Prostate gland (tissue), 2 donors: ENCODE results near the gene TMSB4X.

ENCODE experiments used
- POLR2A ChIP-seq: fragments of 450-650 bp; IDR thresholded peaks from one replicate; pipeline ENCODE4 v1.6.1; 2016; ENCODE audit warnings: antibody characterized with exemption, mild to moderate bottlenecking
- TF ChIP-seq, protein P1 (sequence below), 4 experiments: fragments of 200-600 bp in 2 of 4; fragments of 450-650 bp in 2 of 4; sonication (generic) in 2 of 4; IDR thresholded peaks; 1 replicate in 3 of 4; 2 replicates in 1 of 4; pipeline ENCODE4 v1.5.1; 2016 to 2019; ENCODE audit warnings: antibody characterized with exemption in 4 of 4, mild to moderate bottlenecking in 2 of 4, moderate library complexity in 2 of 4

DNA sequence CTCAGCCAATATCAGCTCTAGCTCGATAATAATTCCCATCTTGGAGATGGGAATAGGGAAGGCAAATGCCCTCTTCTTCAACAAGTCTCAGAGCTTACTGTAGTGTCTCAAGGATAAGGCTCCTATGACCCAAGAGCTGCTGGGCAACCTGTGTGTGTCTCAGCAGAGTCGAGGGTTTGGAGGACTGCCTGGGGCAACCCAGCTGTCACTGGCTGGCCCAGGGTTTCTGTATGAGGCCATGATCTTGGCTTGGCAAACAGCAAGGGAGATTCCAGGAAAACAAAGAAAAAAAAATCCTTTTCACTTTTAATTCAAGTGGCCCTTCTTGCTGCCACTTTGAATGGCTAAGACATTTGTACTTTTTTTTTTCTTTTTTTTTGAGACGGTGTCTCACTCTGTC lies 34.4 kb downstream of the TMSB4X start:
- TF ChIP-seq, protein P1, sequence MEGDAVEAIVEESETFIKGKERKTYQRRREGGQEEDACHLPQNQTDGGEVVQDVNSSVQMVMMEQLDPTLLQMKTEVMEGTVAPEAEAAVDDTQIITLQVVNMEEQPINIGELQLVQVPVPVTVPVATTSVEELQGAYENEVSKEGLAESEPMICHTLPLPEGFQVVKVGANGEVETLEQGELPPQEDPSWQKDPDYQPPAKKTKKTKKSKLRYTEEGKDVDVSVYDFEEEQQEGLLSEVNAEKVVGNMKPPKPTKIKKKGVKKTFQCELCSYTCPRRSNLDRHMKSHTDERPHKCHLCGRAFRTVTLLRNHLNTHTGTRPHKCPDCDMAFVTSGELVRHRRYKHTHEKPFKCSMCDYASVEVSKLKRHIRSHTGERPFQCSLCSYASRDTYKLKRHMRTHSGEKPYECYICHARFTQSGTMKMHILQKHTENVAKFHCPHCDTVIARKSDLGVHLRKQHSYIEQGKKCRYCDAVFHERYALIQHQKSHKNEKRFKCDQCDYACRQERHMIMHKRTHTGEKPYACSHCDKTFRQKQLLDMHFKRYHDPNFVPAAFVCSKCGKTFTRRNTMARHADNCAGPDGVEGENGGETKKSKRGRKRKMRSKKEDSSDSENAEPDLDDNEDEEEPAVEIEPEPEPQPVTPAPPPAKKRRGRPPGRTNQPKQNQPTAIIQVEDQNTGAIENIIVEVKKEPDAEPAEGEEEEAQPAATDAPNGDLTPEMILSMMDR (IDR thresholded peaks at IDR 0.05), result no peak
- no peak for TF ChIP-seq POLR2A
